SK-N-SH (cell line): ENCODE data around the gene TRIM23.

ENCODE experiments used
- CHD2 ChIP-seq: fragments of 150-350 bp; IDR thresholded peaks from 2 replicates; pipeline ENCODE4 v1.6.1; 2018; ENCODE audit warnings: low read length; ENCODE audit not compliant: partially characterized antibody
- EP300 ChIP-seq, 2 experiments: IDR thresholded peaks; 2 replicates each; pipeline versions ENCODE4 v1.4.0 to v1.6.1; 2012; ENCODE audit warnings: borderline replicate concordance in 1 of 2, low read depth in 1 of 2, low read length in 1 of 2
- FOSL2 ChIP-seq: IDR thresholded peaks from 2 replicates; pipeline ENCODE4 v1.4.0; 2012; ENCODE audit warnings: low read depth, mild to moderate bottlenecking, moderate library complexity, borderline replicate concordance
- GATA2 ChIP-seq: sonication (generic); formaldehyde crosslinking; IDR thresholded peaks from 2 replicates; pipeline ENCODE4 v1.5.0; 2020; ENCODE audit warnings: mild to moderate bottlenecking, missing genetic modification reagents
- MXI1 ChIP-seq: IDR thresholded peaks from 2 replicates; pipeline ENCODE4 v1.6.1; 2012; ENCODE audit warnings: mild to moderate bottlenecking, low read depth, low read length, improper control_type of control experiment
- NFIC ChIP-seq: IDR thresholded peaks from 2 replicates; pipeline ENCODE4 v1.4.0; 2012; ENCODE audit warnings: borderline replicate concordance
- POLR2AphosphoS5 ChIP-seq: IDR thresholded peaks from 2 replicates; pipeline ENCODE4 v1.6.1; 2012; ENCODE audit warnings: low read depth, low read length
- SMC3 ChIP-seq: IDR thresholded peaks from 2 replicates; pipeline ENCODE4 v1.6.1; 2012; ENCODE audit warnings: low read depth, low read length, improper control_type of control experiment
- TF ChIP-seq, protein P1 (sequence below): fragments of 200-600 bp; sonication (generic); IDR thresholded peaks from 2 replicates; pipeline ENCODE4 v1.6.1; 2017; ENCODE audit warnings: antibody characterized with exemption, mild to moderate bottlenecking, moderate library complexity
- TF ChIP-seq, protein P2 (sequence below): IDR thresholded peaks from 2 replicates; pipeline ENCODE4 v1.4.0; 2012; ENCODE audit warnings: low read depth

DNA sequence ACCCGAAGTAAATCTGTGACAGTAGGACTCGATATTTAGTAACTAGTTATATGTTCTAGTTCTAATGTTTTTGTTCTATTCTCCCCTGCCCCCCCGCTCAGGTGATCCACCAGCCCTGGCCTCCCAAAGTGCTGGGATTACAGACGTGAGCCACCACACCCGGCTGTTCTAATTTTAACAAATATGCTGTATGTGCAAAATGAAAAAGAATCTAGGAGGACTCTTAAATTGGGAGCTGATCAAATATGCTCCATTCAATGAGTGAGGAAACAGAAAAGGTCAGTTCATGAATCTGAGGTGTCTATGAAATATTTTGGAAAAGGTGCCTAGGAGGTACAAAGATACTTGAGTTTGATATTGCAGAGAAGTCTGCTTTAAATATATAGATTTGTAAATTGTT is 78.0 kb downstream of the TRIM23 start:
- no peak for TF ChIP-seq EP300 (IDR thresholded peaks at IDR 0.05; ENCODE audit: borderline replicate concordance in 1 of 2, low read depth in 1 of 2, low read length in 1 of 2)
- no peak for TF ChIP-seq NFIC
- no peak for TF ChIP-seq POLR2AphosphoS5
- TF ChIP-seq, protein P1, sequence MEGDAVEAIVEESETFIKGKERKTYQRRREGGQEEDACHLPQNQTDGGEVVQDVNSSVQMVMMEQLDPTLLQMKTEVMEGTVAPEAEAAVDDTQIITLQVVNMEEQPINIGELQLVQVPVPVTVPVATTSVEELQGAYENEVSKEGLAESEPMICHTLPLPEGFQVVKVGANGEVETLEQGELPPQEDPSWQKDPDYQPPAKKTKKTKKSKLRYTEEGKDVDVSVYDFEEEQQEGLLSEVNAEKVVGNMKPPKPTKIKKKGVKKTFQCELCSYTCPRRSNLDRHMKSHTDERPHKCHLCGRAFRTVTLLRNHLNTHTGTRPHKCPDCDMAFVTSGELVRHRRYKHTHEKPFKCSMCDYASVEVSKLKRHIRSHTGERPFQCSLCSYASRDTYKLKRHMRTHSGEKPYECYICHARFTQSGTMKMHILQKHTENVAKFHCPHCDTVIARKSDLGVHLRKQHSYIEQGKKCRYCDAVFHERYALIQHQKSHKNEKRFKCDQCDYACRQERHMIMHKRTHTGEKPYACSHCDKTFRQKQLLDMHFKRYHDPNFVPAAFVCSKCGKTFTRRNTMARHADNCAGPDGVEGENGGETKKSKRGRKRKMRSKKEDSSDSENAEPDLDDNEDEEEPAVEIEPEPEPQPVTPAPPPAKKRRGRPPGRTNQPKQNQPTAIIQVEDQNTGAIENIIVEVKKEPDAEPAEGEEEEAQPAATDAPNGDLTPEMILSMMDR, result no peak
- no peak for TF ChIP-seq SMC3
- no peak for TF ChIP-seq FOSL2
- TF ChIP-seq GATA2, result no peak
- no peak for TF ChIP-seq CHD2
- TF ChIP-seq, protein P2, sequence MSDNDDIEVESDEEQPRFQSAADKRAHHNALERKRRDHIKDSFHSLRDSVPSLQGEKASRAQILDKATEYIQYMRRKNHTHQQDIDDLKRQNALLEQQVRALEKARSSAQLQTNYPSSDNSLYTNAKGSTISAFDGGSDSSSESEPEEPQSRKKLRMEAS, result no peak
- no peak for TF ChIP-seq MXI1
